HG02973 (cell line): ENCODE data around the gene GPC3.
A peak's percentile ranks its signal among the peaks of the same experiment; 100 is the strongest.

Experiments used
- ATAC-seq: cut with Tn5 transposase; IDR thresholded peaks from one replicate; pipeline ENCODE4 v1.9.1; 2021; ENCODE audit warnings: moderate library complexity; ENCODE audit not compliant: unreplicated experiment

GPC3 gene

GRCh38 chrX:133852837-133853356 lies 132.5 kb downstream of the GPC3 start:
- ATAC-seq, result no peak

DNA sequence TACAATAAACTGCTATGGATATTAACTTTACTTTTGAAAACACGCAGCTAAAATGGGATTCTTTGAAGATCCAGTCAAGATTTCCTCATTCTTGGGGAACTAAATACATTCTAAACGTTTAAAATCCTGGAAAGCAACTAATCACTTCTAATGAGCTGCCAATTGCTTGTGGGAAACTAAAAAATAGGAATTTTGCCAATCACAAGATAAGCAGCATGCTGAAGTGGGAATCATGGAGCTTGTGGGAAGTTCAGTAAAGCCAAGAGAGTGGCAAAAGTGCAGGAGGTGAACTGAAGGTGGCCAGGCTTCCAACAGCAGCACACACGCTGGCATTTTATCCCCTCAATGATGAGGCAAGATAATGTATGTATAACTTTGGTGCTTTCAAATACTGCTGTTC lies 133.0 kb downstream of the GPC3 start:
- no peak for ATAC-seq

DNA sequence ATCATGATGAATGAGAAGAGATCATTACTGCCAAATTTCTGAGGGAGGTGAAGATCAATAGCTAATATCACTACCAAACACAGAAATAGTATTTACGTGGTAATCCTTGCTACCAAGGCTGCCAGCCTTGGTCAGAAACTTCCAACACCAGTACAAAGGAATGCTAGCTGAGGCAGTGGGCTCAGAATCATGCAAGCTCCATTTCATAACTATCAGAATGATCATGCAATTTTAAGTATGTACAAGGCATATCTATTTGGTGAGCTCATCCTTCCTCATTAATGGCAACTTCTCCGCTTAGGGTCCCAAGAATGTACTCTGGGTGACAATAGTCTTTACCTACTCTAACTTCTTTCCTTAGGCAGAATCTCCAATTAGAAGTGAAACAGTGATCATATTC lies 135.0 kb downstream of the GPC3 start:
- no peak for ATAC-seq

DNA sequence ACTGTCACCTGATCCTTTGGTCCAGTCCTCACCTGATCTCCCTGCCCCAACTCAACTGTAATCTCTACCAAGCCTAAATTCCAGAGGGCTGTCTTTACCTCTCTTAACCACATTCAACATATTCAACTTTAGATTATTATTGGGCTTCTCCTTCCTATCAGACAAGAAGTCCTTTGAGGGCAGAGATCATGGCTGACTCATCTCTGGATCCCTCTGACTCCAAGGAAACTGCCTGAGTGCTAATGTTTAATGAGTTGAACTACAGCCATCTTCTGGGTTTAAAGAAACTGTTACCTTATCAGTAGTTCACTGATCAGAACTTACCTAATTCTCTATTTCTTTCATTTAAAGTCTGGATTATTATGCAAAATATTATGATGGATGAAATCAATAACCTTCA lies 135.7 kb downstream of the GPC3 start:
- no peak for ATAC-seq

- peak; percentile 76 for ATAC-seq
Measured at GRCh38 chrX:133847340-133847994, 137.9 kb downstream of the GPC3 start.

GRCh38 chrX:133846311-133846710 lies 139.1 kb downstream of the GPC3 start:
- ATAC-seq, result no peak

- ATAC-seq, result no peak
Measured at GRCh38 chrX:133840415-133840814, 145.0 kb downstream of the GPC3 start.

GRCh38 chrX:133838761-133839676 lies 146.4 kb downstream of the GPC3 start:
- no peak for ATAC-seq

DNA sequence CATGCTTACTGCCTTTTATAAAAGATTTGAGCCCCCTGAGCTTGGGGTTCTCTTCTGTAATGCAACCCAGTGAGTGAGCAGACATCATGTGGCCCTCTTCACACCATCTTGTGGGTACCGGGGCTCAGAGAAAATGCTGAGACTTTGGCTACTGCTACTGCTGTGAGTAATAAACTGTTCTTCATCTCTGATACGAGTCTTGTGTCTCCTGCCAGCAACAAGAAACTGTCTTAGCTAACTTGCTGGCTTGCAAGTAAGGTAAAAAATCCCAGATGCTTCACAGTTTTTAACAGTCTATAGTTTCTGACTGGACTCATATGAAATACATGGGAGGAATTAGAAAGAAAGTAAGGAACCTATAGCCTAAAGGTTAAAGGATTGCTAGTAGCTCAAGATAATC lies 148.3 kb downstream of the GPC3 start:
- ATAC-seq, result no peak

DNA sequence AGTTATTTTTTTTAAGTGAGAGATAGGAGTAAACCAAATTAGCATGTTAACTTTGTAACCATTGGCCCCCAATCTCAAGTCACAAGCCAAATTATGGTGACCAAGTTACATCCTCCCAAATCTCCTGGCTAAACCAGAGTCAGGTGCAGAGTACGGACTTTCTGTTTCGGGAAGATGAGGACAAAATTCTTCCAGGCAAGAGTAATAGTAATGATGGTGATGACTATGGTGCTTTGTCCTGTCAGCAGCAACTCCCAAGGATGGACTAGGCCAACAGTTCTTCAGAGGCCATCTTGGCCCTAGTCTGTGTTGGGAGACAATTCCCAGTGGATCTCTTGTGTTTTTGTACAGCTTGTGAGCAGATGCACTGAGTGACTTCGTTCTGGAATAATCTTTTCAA lies 148.8 kb downstream of the GPC3 start:
- ATAC-seq, result no peak

- ATAC-seq, result no peak
Measured at GRCh38 chrX:133834771-133835170, 150.6 kb downstream of the GPC3 start.

- ATAC-seq, result no peak
Measured at GRCh38 chrX:133819546-133819945, 165.8 kb downstream of the GPC3 start.

- ATAC-seq, result no peak
Measured at GRCh38 chrX:133818019-133818418, 167.4 kb downstream of the GPC3 start.

- no peak for ATAC-seq
Measured at GRCh38 chrX:133815496-133815895, 169.9 kb downstream of the GPC3 start.

GRCh38 chrX:133813971-133814370 lies 171.4 kb downstream of the GPC3 start:
- no peak for ATAC-seq

- ATAC-seq, result no peak
Measured at GRCh38 chrX:133812402-133812801, 173.0 kb downstream of the GPC3 start.

DNA sequence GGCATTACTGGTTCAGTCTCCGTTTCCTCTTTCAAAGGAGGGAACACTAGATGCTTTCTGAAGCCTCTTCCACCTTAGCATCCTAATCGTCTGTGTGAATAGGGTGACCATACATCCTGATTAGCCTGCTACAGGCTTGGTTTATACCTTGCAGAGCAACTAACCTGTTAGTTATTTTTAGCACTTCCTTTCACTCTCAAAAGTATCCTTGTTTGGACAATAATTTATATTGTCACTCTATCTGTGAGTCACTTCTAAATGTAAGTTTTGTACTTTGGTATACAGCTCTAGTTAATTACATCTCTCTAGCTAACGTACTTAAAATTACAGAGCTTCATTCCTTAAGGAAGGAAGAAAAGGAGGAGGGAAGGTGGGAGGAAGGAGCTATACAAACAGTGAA lies 174.5 kb downstream of the GPC3 start:
- no peak for ATAC-seq

DNA sequence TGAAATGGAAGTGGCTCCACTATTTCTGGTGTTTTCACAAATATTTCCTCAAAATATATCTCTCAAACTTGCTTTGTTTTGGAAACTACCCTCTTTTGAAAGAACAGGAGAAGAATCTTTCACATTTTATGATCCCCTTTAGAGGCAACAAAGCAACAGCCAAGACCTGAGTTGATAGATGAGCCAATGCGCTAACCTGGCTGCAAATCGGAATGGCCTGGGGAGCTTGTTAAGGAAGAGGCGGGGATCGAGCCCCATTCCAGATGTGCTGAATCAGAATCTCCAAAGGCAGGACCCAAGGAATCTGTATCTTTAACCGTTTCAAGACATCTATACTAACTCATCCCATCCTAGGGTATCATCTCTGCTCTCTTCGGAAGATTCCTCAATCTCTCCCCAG lies 181.3 kb downstream of the GPC3 start:
- no peak for ATAC-seq

DNA sequence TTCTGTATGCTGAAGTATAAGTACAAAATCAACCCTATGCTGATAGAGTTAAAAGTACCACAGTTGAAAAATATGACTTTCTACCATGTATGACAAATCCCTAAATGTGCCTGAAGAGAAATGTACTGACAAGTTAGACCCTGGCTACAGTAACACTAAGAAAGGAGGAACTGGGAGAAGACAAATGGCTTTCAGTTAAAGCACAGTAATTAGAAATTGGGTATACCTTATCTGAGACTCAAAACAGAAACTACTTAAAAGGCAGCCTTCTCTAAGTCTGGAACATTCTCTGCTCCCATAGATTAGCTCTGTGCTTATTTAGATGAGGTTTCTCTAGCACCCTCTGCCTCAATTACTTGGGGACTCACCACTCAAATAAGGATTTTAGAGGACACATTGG lies 189.1 kb downstream of the GPC3 start:
- ATAC-seq, result no peak

- no peak for ATAC-seq
Measured at GRCh38 chrX:133794126-133794525, 191.3 kb downstream of the GPC3 start.

DNA sequence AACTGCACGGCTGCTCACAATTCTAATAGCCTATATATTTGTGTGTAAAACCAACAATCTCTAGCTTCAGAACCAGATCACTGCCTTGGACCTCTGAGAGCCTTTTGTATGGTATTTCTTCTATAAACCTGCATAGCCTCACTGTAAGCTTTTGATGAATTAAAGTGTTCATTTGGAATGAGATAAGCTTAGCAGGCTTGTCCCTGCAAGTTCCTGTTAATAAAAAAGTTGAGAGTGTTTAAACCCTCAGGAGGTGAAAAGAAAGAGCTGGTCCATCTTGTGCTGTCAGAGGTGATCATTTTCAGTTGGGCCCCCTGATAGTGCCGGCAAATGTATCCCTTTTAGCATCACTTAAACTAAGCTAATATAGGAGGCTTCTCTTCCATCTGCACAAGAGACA lies 191.8 kb downstream of the GPC3 start:
- no peak for ATAC-seq
